Hepatocyte (in vitro differentiated cells): ENCODE results near the gene DCST2. TPM values are rescaled to one million over a fixed set of nuclear protein-coding genes. Genes with fewer than 3 reads are reported as not detected.

Experiments used
- DNase-seq: peaks from one replicate; pipeline ENCODE4 v3.0.0-alpha.2; 2016; ENCODE audit warnings: low spot score
- H2AFZ ChIP-seq: fragments of 200-600 bp; sonication (generic); 2 replicates; pipeline ENCODE4 v1.6.0; 2016; ENCODE audit warnings: antibody characterized with exemption, mild to moderate bottlenecking
- H3K27ac ChIP-seq: fragments of 200-600 bp; sonication (generic); 2 replicates; pipeline ENCODE4 v1.5.1; 2016; ENCODE audit warnings: mild to moderate bottlenecking
- H3K27me3 ChIP-seq: fragments of 200-600 bp; sonication (generic); 2 replicates; pipeline ENCODE4 v1.6.1; 2016
- H3K36me3 ChIP-seq: fragments of 200-600 bp; sonication (generic); replicated peaks from 2 replicates; pipeline ENCODE4 v1.5.1; 2016; ENCODE audit warnings: low read depth; ENCODE audit not compliant: insufficient read depth
- H3K4me1 ChIP-seq: fragments of 200-600 bp; sonication (generic); 2 replicates; pipeline ENCODE4 v1.5.1; 2016; ENCODE audit warnings: mild to moderate bottlenecking, moderate library complexity; ENCODE audit not compliant: insufficient read depth
- H3K4me2 ChIP-seq: fragments of 200-600 bp; sonication (generic); 2 replicates; pipeline ENCODE4 v1.6.0; 2016
- H3K4me3 ChIP-seq: fragments of 200-600 bp; sonication (generic); 2 replicates; pipeline ENCODE4 v1.5.1; 2016; ENCODE audit warnings: mild to moderate bottlenecking
- H3K79me2 ChIP-seq: fragments of 200-600 bp; sonication (generic); 2 replicates; pipeline ENCODE4 v1.6.0; 2017; ENCODE audit warnings: mild to moderate bottlenecking
- H3K9me2 ChIP-seq: fragments of 200-600 bp; sonication (generic); replicated peaks from 2 replicates; pipeline ENCODE4 v1.6.0; 2017; ENCODE audit warnings: mild to moderate bottlenecking; ENCODE audit not compliant: insufficient read depth
- H3K9me3 ChIP-seq: fragments of 200-600 bp; sonication (generic); 2 replicates; pipeline ENCODE4 v1.5.1; 2016; ENCODE audit warnings: low read depth, mild to moderate bottlenecking
- H4K20me1 ChIP-seq: fragments of 200-600 bp; sonication (generic); 2 replicates; pipeline ENCODE4 v1.6.0; 2016; ENCODE audit warnings: mild to moderate bottlenecking; ENCODE audit not compliant: insufficient read depth, poor library complexity, severe bottlenecking
- EZH2 ChIP-seq: fragments of 200-600 bp; sonication (generic); IDR thresholded peaks from 2 replicates; pipeline ENCODE4 v1.6.1; 2016; ENCODE audit warnings: antibody characterized with exemption, mild to moderate bottlenecking, borderline replicate concordance
- EZH2phosphoT487 ChIP-seq: fragments of 200-600 bp; sonication (generic); IDR thresholded peaks from one replicate; pipeline ENCODE4 v1.6.1; 2018; ENCODE audit warnings: antibody characterized with exemption, mild to moderate bottlenecking, low read depth, moderate library complexity; ENCODE audit not compliant: unreplicated experiment, severe bottlenecking
- WGBS: methylation state at CpG from one replicate; pipeline ENCODE4 v1.1.6; 2016; ENCODE audit warnings: low lambda C conversion rate; ENCODE audit errors: missing lambda C conversion rate; 5-methylcytosine and 5-hydroxymethylcytosine counted together
- polyA plus RNA-seq: library from polyadenylated mRNA; unstranded; fragments of >200 nt; fragmentation: Nextera tagmentation; extraction: Ambion mirVana; gene quantifications from 2 replicates; pipeline ENCODE4 v1.2.1, GENCODE V29; 2016
- total RNA-seq: library from RNA; depleted of rRNA; stranded (reverse); fragments of >200 nt; gene quantifications from 2 replicates; pipeline ENCODE4 v1.2.3, GENCODE V29; 2014
- TF ChIP-seq, protein P1 (sequence below): fragments of 200-600 bp; sonication (generic); IDR thresholded peaks from 2 replicates; pipeline ENCODE4 v1.5.1; 2016; ENCODE audit warnings: antibody characterized with exemption, mild to moderate bottlenecking; ENCODE audit not compliant: poor library complexity

Gene DCST2
- total and polyA plus RNA-seq, 2 experiments from 2014 or later = 0.47 to 1.6 TPM

DNA sequence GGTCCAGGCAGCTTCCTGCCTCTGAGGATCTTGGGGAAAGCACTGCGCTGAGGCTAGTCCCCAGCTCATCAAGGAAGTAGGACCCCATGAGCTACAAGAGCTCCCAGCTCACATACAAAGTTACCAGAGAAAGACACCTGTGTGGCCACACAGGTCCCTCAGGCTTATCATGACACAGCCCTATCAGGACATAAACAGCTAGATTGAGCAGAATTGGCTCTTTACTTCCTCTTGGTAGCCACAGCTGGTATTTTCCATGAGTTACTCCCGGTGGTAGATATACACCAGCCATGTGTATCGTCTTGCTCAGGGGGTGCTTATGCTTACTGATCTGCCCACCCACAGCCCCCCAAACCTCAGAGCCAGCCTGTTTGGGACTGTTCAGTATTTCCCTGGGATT is 39.0 kb downstream of the DCST2 start:
- Histone ChIP-seq H3K27ac (no peak overlapping the region), H3K4me1 (peaks cover 5% of the 10 kb centered on the region), H3K9me3 (no peaks in the 10 kb centered on the region), H2AFZ (no peak overlapping the region), H3K36me3 (no peaks in the 10 kb centered on the region), H3K9me2 (no peaks in the 10 kb centered on the region), H3K27me3 (no peaks in the 10 kb centered on the region), H3K4me2 (no peak overlapping the region), H3K79me2 (peaks cover 3% of the 10 kb centered on the region), H3K4me3 (no peak overlapping the region), H4K20me1 (no peaks in the 10 kb centered on the region)
- TF ChIP-seq EZH2 (no peak), EZH2phosphoT487 (no peak)
- TF ChIP-seq, protein P1, sequence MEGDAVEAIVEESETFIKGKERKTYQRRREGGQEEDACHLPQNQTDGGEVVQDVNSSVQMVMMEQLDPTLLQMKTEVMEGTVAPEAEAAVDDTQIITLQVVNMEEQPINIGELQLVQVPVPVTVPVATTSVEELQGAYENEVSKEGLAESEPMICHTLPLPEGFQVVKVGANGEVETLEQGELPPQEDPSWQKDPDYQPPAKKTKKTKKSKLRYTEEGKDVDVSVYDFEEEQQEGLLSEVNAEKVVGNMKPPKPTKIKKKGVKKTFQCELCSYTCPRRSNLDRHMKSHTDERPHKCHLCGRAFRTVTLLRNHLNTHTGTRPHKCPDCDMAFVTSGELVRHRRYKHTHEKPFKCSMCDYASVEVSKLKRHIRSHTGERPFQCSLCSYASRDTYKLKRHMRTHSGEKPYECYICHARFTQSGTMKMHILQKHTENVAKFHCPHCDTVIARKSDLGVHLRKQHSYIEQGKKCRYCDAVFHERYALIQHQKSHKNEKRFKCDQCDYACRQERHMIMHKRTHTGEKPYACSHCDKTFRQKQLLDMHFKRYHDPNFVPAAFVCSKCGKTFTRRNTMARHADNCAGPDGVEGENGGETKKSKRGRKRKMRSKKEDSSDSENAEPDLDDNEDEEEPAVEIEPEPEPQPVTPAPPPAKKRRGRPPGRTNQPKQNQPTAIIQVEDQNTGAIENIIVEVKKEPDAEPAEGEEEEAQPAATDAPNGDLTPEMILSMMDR = no peak
- 89% methylated on average over 3 of the region's 3 CpGs for WGBS
- DNase-seq = no peak

DNA sequence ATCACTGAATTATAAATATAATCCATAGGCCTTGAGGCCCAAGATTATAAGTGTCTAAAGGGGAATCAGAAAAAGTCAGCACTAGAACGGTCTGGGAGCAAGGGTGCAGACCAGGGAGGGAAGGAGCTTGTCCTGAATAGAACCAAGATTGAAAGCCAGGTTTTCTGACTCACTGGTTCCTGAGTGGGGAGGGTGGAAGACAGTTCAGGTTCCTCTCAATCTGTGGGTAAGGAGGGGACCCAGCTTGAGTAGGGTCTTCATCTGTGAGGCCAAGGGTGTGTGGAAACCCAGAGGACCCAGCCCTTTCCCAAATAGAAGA is 39.4 kb downstream of the DCST2 start:
- Histone ChIP-seq H3K4me3 (no peak overlapping the region), H4K20me1 (no peaks in the 10 kb centered on the region), H3K36me3 (no peaks in the 10 kb centered on the region), H3K4me2 (no peak overlapping the region), H3K27me3 (no peaks in the 10 kb centered on the region), H3K27ac (no peak overlapping the region), H3K9me2 (no peaks in the 10 kb centered on the region), H2AFZ (no peak overlapping the region), H3K79me2 (peaks cover 3% of the 10 kb centered on the region), H3K9me3 (no peaks in the 10 kb centered on the region), H3K4me1 (peaks cover 5% of the 10 kb centered on the region)
- TF ChIP-seq EZH2 (no peak), EZH2phosphoT487 (no peak)
- TF ChIP-seq, protein P1 = no peak
- no peak for DNase-seq
- WGBS = 100% methylated on average over 1 of the region's 1 CpG

DNA sequence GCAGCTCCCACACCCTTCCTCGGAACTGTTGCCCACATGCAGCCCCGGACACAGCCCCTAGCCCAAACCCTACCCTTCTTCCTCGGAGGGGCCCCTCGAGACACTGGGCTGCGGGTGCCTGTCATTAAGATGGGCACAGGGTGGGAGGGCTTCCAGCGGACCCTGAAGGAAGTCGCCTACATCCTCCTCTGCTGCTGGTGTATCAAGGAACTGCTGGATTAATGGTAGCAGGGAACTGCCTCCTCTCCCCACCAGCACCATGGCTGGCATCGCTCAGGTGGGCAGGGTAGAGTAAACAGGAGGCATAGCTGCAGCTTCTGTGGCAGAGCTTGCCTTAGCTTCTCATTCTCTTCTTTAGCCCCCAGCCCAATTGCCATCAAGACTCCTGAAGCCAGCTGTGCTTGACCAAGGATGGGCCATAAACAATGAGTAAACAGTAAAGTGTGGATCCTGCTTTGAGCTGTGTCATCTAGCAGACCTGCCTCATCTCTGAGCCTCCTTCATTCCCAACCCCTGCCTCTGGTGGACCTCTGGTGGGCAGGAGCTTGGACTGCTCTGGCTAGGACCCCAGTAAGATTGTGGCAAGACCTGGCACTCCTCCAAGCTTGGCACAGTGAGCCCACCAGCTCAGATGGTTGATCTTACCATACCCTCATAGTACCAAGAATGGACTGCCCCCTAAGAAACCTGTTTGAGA is 39.9 kb downstream of the DCST2 start, which contains the start of gene LENEP:
Gene LENEP, plus strand, starts transcription at position 15 of the 697 bp plus-strand sequence. Its CDS starts 22 bp downstream, at position 37.
- DNase-seq = no peak
- Histone ChIP-seq H3K9me2 (no peaks in the 10 kb centered on the region), H3K27ac (no peak within 1 kb of the TSS), H4K20me1 (no peaks in the 10 kb centered on the region), H3K4me3 (no peak within 1 kb of the TSS), H3K36me3 (no peaks in the 10 kb centered on the region), H3K4me2 (no peak within 1 kb of the TSS), H2AFZ (no peak within 1 kb of the TSS), H3K4me1 (peaks cover 2% of the 10 kb centered on the region), H3K79me2 (peaks cover under 1% of the 10 kb centered on the region), H3K9me3 (no peaks in the 10 kb centered on the region), H3K27me3 (no peaks in the 10 kb centered on the region)
- 83% methylated on average over 8 of the region's 8 CpGs for WGBS
- TF ChIP-seq EZH2 = no peak

DNA sequence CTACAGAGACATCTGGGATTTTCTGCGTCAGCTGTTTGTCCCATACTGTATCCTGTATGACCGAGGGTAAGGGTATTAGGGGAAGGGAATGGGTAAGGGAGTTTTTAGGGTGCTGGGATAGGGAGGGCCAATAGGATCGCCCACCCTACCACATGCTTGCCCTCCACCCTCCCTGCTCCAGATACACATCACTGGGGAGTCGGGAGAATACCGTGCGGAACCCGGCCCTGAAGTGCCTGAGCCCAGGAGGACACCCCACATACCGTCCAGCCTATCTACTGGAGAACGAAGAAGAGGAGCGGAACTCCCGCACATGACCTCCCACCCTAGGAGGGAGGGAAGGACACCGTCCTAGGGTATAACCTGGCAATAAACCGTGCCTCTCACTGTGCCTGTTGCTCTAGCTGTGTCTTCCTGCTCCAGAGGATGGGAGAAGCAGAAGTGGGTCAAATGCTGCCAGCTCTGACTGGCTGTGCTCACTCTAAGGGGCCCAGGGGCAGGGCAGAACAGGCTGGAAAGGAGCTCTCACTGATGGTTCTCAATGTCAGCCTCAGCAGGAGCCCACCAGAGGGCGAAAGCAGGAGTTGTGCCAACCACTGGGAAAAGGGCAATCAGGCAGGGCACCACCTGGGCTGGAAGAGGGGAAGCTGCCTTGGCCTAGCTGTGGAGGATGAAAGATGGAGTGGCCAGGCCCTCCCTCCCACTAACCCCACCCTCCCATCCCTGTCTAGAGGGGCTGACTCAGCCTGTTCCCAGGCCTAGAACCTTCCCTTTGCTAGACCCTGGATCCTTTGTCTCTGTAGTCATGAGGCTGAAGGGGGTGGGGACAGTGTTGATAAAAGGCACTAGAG is 40.6 kb downstream of the DCST2 start:
- Histone ChIP-seq H3K9me2 (no peaks in the 10 kb centered on the region), H3K4me2 (no peak overlapping the region), H3K36me3 (no peaks in the 10 kb centered on the region), H3K9me3 (no peaks in the 10 kb centered on the region), H3K27me3 (no peaks in the 10 kb centered on the region), H3K27ac (no peak overlapping the region), H3K4me1 (no peaks in the 10 kb centered on the region), H3K79me2 (no peaks in the 10 kb centered on the region), H4K20me1 (no peaks in the 10 kb centered on the region), H3K4me3 (no peak overlapping the region), H2AFZ (no peak overlapping the region)
- no peak for DNase-seq
- 86% methylated on average over 14 of the region's 14 CpGs for WGBS
- TF ChIP-seq, protein P1 = no peak
- TF ChIP-seq EZH2phosphoT487 (no peak), EZH2 (no peak)
